Measurements from ENCODE around the gene CIB2.

The CIB2 gene

DNA sequence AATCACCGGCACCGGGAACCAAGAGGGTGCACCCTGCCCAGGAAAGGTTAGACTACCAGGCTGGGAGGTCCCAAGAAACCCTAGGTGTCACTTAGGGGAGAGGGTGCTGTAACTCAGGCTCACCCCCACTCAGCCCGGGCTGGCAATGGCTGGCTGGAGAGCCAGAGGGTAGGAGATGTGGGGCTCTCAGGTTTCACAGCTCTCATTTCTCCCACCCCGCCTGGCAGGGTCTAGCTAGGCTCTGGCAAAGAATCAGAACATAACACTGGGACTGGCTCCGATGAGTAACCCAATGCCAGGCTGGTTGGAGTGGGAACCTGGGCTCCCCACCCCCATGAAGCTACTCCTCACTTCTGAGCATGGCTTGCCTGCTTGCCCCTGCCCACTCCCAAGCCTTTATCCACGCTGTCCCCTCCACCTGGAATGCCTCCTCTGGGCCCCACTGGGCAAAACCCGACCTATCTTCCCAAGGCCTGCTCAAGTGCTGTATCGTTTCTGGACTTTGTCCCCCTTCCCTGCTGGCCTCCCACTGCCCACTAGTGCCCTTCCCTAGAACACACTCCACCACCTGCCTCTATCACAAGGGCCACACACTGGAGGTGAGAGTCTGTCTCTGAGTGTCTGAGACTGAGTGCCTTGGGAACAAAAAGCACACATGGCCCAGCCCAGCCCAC, 2.0 kb downstream of the CIB2 start:
- H3K36me3 ChIP-seq (ENCODE audit: control insufficient read depth, insufficient read depth, low read length): no peaks in the 10 kb centered on the region
- H3K27me3 ChIP-seq (ENCODE audit: control insufficient read depth, insufficient read depth, low read length): no peaks in the 10 kb centered on the region
- peaks cover 9% of the 10 kb centered on the region for H3K4me1 ChIP-seq (ENCODE audit: control insufficient read depth, insufficient read depth, low read length)
- H3K9me3 ChIP-seq (ENCODE audit: control insufficient read depth, insufficient read depth, low read length): no peaks in the 10 kb centered on the region
- no peak overlapping the region for H3K27ac ChIP-seq (ENCODE audit: low read length)
- H3K4me3 ChIP-seq (ENCODE audit: low read length): no peak overlapping the region
- DNase-seq (ENCODE audit: low read depth, low spot score): no peak
- no CpG with 5 or more reads among the region's 8 CpGs for WGBS (ENCODE audit: insufficient coverage, insufficient read length)

DNA sequence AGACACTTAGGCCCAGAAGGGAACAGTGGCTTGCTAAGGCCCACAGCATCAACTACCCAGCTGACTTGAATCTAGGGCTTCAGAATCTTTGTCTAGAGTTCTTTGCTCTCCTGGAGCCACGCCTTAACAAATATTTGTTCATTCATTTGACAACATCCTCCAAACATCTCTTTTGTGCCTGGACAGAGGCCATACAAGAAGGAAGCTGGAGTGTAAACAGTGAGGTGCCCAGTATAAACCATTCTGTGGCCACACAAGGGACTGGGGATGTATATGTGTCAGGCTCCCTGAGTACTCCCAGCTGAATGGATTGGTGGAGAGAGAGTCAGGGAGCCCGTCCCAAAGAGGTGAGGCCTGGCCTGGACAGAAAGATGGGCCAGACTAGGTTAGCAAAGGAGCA, 3.4 kb downstream of the CIB2 start:
- Histone ChIP-seq H3K27me3 (ENCODE audit: control insufficient read depth, insufficient read depth, low read length) (no peaks in the 10 kb centered on the region), H3K36me3 (ENCODE audit: control insufficient read depth, insufficient read depth, low read length) (no peaks in the 10 kb centered on the region), H3K4me1 (ENCODE audit: control insufficient read depth, insufficient read depth, low read length) (peaks cover 9% of the 10 kb centered on the region), H3K9me3 (ENCODE audit: control insufficient read depth, insufficient read depth, low read length) (no peaks in the 10 kb centered on the region), H3K4me3 (ENCODE audit: low read length) (no peak overlapping the region), H3K27ac (ENCODE audit: low read length) (no peak overlapping the region)
- no peak for DNase-seq (ENCODE audit: low read depth, low spot score)
- WGBS (ENCODE audit: insufficient coverage, insufficient read length): no CpG with 5 or more reads among the region's 2 CpGs

DNA sequence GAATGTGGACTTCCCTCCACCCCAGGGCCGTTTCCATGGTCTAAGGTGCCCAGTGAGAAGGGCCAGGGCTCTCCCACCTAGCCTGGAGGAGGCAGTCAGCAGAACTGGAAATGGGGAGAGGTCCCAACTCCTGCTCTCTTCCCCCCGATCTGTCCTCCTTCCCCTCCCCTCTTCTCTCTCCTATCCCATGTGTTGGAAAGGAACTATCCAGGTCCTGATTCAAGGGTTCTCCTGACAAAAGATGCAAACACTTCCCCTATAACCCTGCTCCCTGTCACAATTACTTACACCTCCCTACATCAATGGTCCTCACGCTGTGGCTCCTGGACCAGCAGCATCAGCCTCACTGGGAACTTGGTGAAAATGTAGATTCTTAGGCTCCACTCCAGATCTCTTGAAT, 6.0 kb downstream of the CIB2 start:
- no CpG with 5 or more reads among the region's 3 CpGs for WGBS (ENCODE audit: insufficient coverage, insufficient read length)
- DNase-seq (ENCODE audit: low read depth, low spot score): no peak
- Histone ChIP-seq H3K9me3 (ENCODE audit: control insufficient read depth, insufficient read depth, low read length) (no peaks in the 10 kb centered on the region), H3K36me3 (ENCODE audit: control insufficient read depth, insufficient read depth, low read length) (no peaks in the 10 kb centered on the region), H3K27ac (ENCODE audit: low read length) (no peak overlapping the region), H3K27me3 (ENCODE audit: control insufficient read depth, insufficient read depth, low read length) (no peaks in the 10 kb centered on the region), H3K4me1 (ENCODE audit: control insufficient read depth, insufficient read depth, low read length) (peaks cover 11% of the 10 kb centered on the region), H3K4me3 (ENCODE audit: low read length) (no peak overlapping the region)

DNA sequence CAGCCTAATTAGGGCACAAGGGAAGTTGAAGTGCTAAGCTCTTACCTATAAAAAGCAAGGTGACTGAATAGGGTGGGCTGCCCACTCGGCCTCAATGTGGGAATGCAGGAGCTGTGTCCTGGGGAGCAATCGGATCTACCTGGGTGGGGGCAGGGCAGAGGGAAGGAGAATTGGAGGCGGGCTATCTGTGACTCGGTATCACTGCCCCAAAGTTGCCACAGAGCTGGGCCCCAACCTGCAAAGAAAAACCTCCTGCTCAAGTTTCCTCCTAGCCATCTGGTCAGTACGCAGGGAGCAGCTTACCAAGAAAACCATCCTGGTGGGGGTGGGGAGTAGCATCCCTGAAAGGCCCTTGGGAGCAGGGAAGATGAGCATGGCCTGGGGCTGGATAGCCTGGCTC, 10.7 kb downstream of the CIB2 start:
- WGBS (ENCODE audit: insufficient coverage, insufficient read length): no CpG with 5 or more reads among the region's 5 CpGs
- H3K27ac ChIP-seq (ENCODE audit: low read length): no peak overlapping the region
- no peaks in the 10 kb centered on the region for H3K27me3 ChIP-seq (ENCODE audit: control insufficient read depth, insufficient read depth, low read length)
- DNase-seq (ENCODE audit: low read depth, low spot score): no peak
- no peaks in the 10 kb centered on the region for H3K9me3 ChIP-seq (ENCODE audit: control insufficient read depth, insufficient read depth, low read length)
- H3K4me3 ChIP-seq (ENCODE audit: low read length): no peak overlapping the region
- no peaks in the 10 kb centered on the region for H3K36me3 ChIP-seq (ENCODE audit: control insufficient read depth, insufficient read depth, low read length)
- peaks cover 4% of the 10 kb centered on the region; the same call in 1 of the 2 replicates for H3K4me1 ChIP-seq (ENCODE audit: control insufficient read depth, insufficient read depth, low read length)

DNA sequence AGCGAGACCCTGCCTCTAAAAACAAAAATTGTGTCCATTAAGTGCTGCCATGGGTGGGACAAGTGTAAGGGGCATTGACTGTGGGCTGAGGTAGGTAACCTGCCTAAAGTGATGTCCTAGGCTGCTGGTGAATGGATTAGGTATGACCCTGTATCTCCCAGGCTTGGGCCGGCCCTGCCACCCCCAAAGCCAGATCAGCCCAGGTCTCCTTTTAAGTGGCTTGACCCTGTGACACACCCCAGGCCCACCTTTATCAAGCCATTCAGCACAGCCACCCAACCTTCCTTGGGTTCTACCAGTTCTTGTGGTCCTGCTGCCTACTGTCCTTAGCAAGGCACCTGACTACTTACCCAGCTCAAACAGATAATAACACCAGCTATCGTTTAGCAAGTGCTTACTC, 18.7 kb downstream of the CIB2 start:
- Histone ChIP-seq H3K4me1 (ENCODE audit: control insufficient read depth, insufficient read depth, low read length) (peaks cover 2% of the 10 kb centered on the region; the same call in 1 of the 2 replicates), H3K27ac (ENCODE audit: low read length) (no peak overlapping the region), H3K9me3 (ENCODE audit: control insufficient read depth, insufficient read depth, low read length) (no peaks in the 10 kb centered on the region), H3K4me3 (ENCODE audit: low read length) (no peak overlapping the region), H3K27me3 (ENCODE audit: control insufficient read depth, insufficient read depth, low read length) (no peaks in the 10 kb centered on the region), H3K36me3 (ENCODE audit: control insufficient read depth, insufficient read depth, low read length) (no peaks in the 10 kb centered on the region)
- WGBS (ENCODE audit: insufficient coverage, insufficient read length): no CpG with 5 or more reads among the region's 3 CpGs
- DNase-seq (ENCODE audit: low read depth, low spot score): no peak

DNA sequence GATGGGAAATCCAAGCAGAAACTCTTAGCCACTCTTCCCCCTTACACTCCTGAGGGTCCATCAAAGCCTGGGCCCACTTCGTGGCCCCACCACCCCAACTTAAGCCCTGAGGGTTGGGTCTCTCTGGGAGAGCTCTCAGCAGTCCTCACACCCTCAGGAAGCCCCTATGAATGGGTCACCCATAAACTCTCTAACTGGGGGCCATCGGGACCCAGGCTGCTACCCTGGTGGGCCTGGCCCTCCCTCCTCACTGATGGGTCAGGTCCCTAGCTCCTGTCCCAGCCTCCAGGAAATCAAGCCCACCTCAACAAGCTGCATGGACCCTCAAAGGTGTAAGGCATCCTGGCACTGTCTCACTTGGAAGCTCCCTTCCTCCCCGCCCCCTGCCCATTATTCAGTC, 19.5 kb downstream of the CIB2 start:
- WGBS (ENCODE audit: insufficient coverage, insufficient read length): no CpG with 5 or more reads among the region's 3 CpGs
- no peak overlapping the region for H3K4me3 ChIP-seq (ENCODE audit: low read length)
- H3K36me3 ChIP-seq (ENCODE audit: control insufficient read depth, insufficient read depth, low read length): no peaks in the 10 kb centered on the region

DNA sequence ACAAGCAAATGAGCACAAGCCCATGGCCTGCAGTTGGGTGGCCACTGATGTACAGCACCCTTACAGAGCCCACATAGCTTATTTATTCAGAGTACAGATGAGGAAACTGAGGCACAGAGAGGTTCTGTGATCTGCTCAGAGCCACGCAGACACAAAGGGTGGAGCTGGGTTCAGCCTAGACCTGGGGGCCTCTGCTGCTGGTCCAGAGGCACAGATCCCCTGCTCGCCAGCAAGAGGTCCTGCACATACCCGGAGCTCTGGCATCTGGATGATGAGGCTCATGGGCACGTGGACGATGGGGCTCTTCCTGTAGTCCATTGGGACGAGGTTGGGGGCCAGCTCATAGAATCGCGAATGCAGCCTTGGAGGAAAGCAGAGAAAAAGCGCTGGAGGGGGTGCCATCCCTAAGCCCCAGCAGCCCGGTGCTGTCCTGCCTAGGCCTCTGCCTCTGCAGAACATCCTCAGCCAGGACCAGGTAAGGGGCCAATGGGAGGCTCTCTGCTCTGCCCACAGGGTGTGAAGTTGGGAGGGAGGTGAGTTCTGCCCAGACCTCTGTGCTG, 20.2 kb downstream of the CIB2 start:
- Histone ChIP-seq H3K4me3 (ENCODE audit: low read length) (no peak overlapping the region), H3K9me3 (ENCODE audit: control insufficient read depth, insufficient read depth, low read length) (no peaks in the 10 kb centered on the region), H3K4me1 (ENCODE audit: control insufficient read depth, insufficient read depth, low read length) (peaks cover 2% of the 10 kb centered on the region; the same call in 1 of the 2 replicates), H3K36me3 (ENCODE audit: control insufficient read depth, insufficient read depth, low read length) (no peaks in the 10 kb centered on the region), H3K27ac (ENCODE audit: low read length) (no peak overlapping the region), H3K27me3 (ENCODE audit: control insufficient read depth, insufficient read depth, low read length) (no peaks in the 10 kb centered on the region)
- no CpG with 5 or more reads among the region's 10 CpGs for WGBS (ENCODE audit: insufficient coverage, insufficient read length)
- no peak for DNase-seq (ENCODE audit: low read depth, low spot score)

More for the DNA sequence above, 19.5 kb downstream of the CIB2 start:
- Histone ChIP-seq H3K9me3 (ENCODE audit: control insufficient read depth, insufficient read depth, low read length) (no peaks in the 10 kb centered on the region), H3K27me3 (ENCODE audit: control insufficient read depth, insufficient read depth, low read length) (no peaks in the 10 kb centered on the region), H3K27ac (ENCODE audit: low read length) (no peak overlapping the region), H3K4me1 (ENCODE audit: control insufficient read depth, insufficient read depth, low read length) (peaks cover 2% of the 10 kb centered on the region; the same call in 1 of the 2 replicates)
- no peak for DNase-seq (ENCODE audit: low read depth, low spot score)

DNA sequence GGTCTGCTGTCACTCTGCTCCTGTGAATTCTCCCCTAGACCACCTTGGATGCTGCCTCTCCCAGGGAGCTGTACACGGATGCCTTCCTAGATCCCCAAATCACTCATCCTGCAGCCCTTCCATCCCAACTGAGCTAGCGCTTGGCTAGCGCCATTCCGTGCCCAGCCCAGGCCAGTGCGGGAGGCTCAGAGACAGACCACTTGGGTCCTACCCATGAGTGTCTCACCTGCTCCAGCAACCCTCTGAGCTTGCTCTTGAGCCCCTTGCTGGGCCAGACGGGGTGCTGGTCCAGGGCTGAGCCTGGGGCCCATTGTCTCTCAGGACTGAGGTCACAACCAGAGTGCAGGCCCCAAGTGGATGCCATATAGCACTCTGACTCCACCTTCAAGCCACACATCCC, 21.1 kb downstream of the CIB2 start:
- Histone ChIP-seq H3K4me1 (ENCODE audit: control insufficient read depth, insufficient read depth, low read length) (peaks cover 2% of the 10 kb centered on the region; the same call in 1 of the 2 replicates), H3K4me3 (ENCODE audit: low read length) (no peak overlapping the region), H3K36me3 (ENCODE audit: control insufficient read depth, insufficient read depth, low read length) (no peaks in the 10 kb centered on the region), H3K9me3 (ENCODE audit: control insufficient read depth, insufficient read depth, low read length) (no peaks in the 10 kb centered on the region), H3K27ac (ENCODE audit: low read length) (no peak overlapping the region), H3K27me3 (ENCODE audit: control insufficient read depth, insufficient read depth, low read length) (no peaks in the 10 kb centered on the region)
- WGBS (ENCODE audit: insufficient coverage, insufficient read length): no CpG with 5 or more reads among the region's 6 CpGs
- no peak for DNase-seq (ENCODE audit: low read depth, low spot score)

DNA sequence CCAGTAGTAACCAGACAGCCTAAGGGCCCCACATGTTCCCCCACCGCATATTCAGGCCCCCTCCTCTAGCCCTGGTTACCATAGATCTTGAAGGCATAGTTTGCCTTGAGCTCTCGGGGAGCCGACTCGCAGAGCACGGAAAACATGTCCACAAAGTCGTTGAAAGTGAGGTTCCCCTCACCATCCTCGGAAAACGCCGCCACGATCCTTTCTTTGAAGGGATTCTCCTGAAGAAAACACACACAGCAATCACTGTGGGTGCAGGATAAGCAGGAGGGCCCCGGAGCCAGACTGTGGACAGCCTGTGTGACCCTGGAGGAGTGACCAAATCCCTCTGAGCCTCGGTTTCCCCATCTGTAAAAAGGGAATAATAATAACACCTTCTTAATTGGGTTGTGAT, 22.1 kb downstream of the CIB2 start:
- Histone ChIP-seq H3K27ac (ENCODE audit: low read length) (no peak overlapping the region), H3K4me3 (ENCODE audit: low read length) (no peak overlapping the region), H3K36me3 (ENCODE audit: control insufficient read depth, insufficient read depth, low read length) (no peaks in the 10 kb centered on the region), H3K27me3 (ENCODE audit: control insufficient read depth, insufficient read depth, low read length) (no peaks in the 10 kb centered on the region), H3K9me3 (ENCODE audit: control insufficient read depth, insufficient read depth, low read length) (no peaks in the 10 kb centered on the region), H3K4me1 (ENCODE audit: control insufficient read depth, insufficient read depth, low read length) (peaks cover 2% of the 10 kb centered on the region; the same call in 1 of the 2 replicates)
- no CpG with 5 or more reads among the region's 12 CpGs for WGBS (ENCODE audit: insufficient coverage, insufficient read length)
- DNase-seq (ENCODE audit: low read depth, low spot score): no peak

DNA sequence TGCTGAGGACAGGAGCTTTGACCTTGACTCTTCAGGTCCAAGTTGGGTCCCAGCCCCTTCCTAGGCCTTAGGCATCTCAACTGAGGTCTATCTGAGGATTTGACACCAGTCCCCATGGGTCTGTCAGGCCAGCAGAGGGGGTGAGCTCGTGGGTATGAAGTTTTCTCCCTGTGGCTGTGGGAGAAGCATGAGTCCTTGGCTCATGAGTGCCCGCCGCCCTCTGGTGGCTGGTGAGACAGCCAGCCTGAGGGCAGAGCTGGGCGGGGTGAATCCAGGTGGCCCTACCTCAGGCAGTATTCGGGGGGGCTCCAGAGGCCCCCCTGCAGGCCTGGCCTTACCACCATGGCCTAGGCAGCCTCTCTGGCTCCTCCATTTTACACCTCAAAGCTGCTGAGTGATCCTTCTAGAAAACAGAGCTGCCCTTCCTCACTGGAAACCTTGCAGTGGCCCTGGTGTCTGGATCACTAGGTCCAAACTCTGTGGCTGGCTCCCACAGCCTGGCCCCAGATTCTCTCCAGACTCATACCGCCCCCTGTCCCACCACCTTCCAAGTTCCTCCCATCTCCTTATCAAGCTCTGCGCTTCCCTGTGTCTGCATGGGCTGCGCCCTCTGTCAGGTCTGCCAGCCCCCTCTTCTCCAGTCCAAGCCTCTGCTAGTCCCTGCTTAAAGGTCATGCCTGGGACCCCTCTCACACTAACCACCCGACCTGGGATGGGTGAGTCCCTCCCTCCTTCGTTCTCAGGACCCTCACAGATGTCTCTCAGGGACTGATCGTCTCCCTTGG, 22.8 kb downstream of the CIB2 start:
- no peaks in the 10 kb centered on the region for H3K9me3 ChIP-seq (ENCODE audit: control insufficient read depth, insufficient read depth, low read length)
- H3K36me3 ChIP-seq (ENCODE audit: control insufficient read depth, insufficient read depth, low read length): no peaks in the 10 kb centered on the region
- no peak for DNase-seq (ENCODE audit: low read depth, low spot score)
- H3K27me3 ChIP-seq (ENCODE audit: control insufficient read depth, insufficient read depth, low read length): no peaks in the 10 kb centered on the region
- WGBS (ENCODE audit: insufficient coverage, insufficient read length): no CpG with 5 or more reads among the region's 11 CpGs
- H3K4me3 ChIP-seq (ENCODE audit: low read length): no peak overlapping the region
- H3K4me1 ChIP-seq (ENCODE audit: control insufficient read depth, insufficient read depth, low read length): no peaks in the 10 kb centered on the region
- H3K27ac ChIP-seq (ENCODE audit: low read length): no peak overlapping the region
